Fibroblast of peridontal ligament (primary cell): Measurements from ENCODE around the gene OGFOD3.
A peak's percentile ranks its signal among the peaks of the same experiment; 100 is the strongest.
"Not testable (repeated sequence)": the region's sequence is repeated elsewhere in the genome, so short reads cannot be mapped to it uniquely, and the experiment has no call there.

Source experiments
- DNase-seq: peaks from one replicate; pipeline ENCODE4 v3.0.0-alpha.2; 2010; ENCODE audit errors: extremely low read depth

The OGFOD3 gene

GRCh38 chr17:82418001-82418986 lies at the start of gene OGFOD3, which contains the start of gene HEXD:
OGFOD3 (minus strand) TSS chr17:82418586; CDS start chr17:82418485, 101 bp downstream.
HEXD (plus strand) TSS chr17:82418347; CDS start chr17:82419800, 1,453 bp downstream.
- peak; percentile 56 for DNase-seq

- DNase-seq: no peak
These were observed 46.7 kb upstream of the OGFOD3 start for GRCh38 chr17:82465023-82465603.

GRCh38 chr17:82464567-82464929 lies 46.2 kb upstream of the OGFOD3 start:
- no peak for DNase-seq

- DNase-seq: no peak
These were observed 45.7 kb upstream of the OGFOD3 start for GRCh38 chr17:82463925-82464566.

GRCh38 chr17:82463391-82463790 lies 45.0 kb upstream of the OGFOD3 start:
- DNase-seq: no peak

- no peak for DNase-seq
These were observed 43.6 kb upstream of the OGFOD3 start for GRCh38 chr17:82461827-82462524.

- DNase-seq: not testable (repeated sequence)
These were observed 41.5 kb upstream of the OGFOD3 start for GRCh38 chr17:82459936-82460335.

GRCh38 chr17:82458885-82459424 lies 40.6 kb upstream of the OGFOD3 start:
- DNase-seq: no peak

GRCh38 chr17:82458179-82458884 lies 39.9 kb upstream of the OGFOD3 start, which contains the start of gene NARF:
NARF (plus strand) TSS chr17:82458741; CDS start chr17:82458804, 63 bp downstream.
- DNase-seq: peak; percentile 97

GRCh38 chr17:82457929-82458178 lies 39.5 kb upstream of the OGFOD3 start:
- DNase-seq: no peak

GRCh38 chr17:82457073-82457928 lies 38.9 kb upstream of the OGFOD3 start:
- no peak for DNase-seq

- not testable (repeated sequence) for DNase-seq
These were observed 35.3 kb upstream of the OGFOD3 start for GRCh38 chr17:82453706-82454105.

- not testable (repeated sequence) for DNase-seq
These were observed 34.8 kb upstream of the OGFOD3 start for GRCh38 chr17:82453151-82453550.

GRCh38 chr17:82452162-82452561 lies 33.8 kb upstream of the OGFOD3 start:
- no peak for DNase-seq

- DNase-seq: peak; percentile 93
These were observed 32.1 kb upstream of the OGFOD3 start, which contains the start of gene CYBC1 for GRCh38 chr17:82450357-82451106. CYBC1 (minus strand) TSS chr17:82450752; CDS start chr17:82449254, 1,498 bp downstream.

GRCh38 chr17:82449883-82450356 lies 31.5 kb upstream of the OGFOD3 start:
- no peak for DNase-seq

GRCh38 chr17:82449131-82449882 lies 30.9 kb upstream of the OGFOD3 start:
- no peak for DNase-seq

GRCh38 chr17:82447876-82448275 lies 29.5 kb upstream of the OGFOD3 start:
- no peak for DNase-seq
